Upper lobe of right lung (tissue), 1 donor: ENCODE measurements around the gene MYL9. TPM values are rescaled to one million over a fixed set of nuclear protein-coding genes. Genes with fewer than 3 reads are reported as not detected.

ENCODE experiments used
- ATAC-seq: fragments of 200-7000 bp; cut with Tn5 transposase; one replicate; pipeline ENCODE4 v1.9.1; 2020; ENCODE audit warnings: mild to moderate bottlenecking, moderate library complexity
- DNase-seq: peaks from one replicate; pipeline ENCODE4 v3.0.0-alpha.2; 2020
- H3K27ac ChIP-seq: fragments of 200-600 bp; one replicate; pipeline ENCODE4 v1.8.0; 2022
- H3K27me3 ChIP-seq: fragments of 200-600 bp; one replicate; pipeline ENCODE4 v1.8.0; 2022; ENCODE audit warnings: mild to moderate bottlenecking
- H3K36me3 ChIP-seq: fragments of 200-600 bp; one replicate; pipeline ENCODE4 v1.8.0; 2022
- H3K4me1 ChIP-seq: fragments of 200-600 bp; one replicate; pipeline ENCODE4 v1.8.0; 2022
- H3K4me3 ChIP-seq: fragments of 200-600 bp; one replicate; pipeline ENCODE4 v1.8.0; 2022; ENCODE audit warnings: mild to moderate bottlenecking
- H3K9me3 ChIP-seq: fragments of 200-600 bp; one replicate; pipeline ENCODE4 v1.8.0; 2022
- CTCF ChIP-seq: fragments of 200-600 bp; IDR thresholded peaks from one replicate; pipeline ENCODE4 v1.8.0; 2022; ENCODE audit warnings: antibody characterized with exemption
- intact Hi-C: fragments of 100-400 bp; cut with DNase I; formaldehyde crosslinking; loops from one replicate; pipeline ENCODE4 v1.11.0; 2022
- long read RNA-seq: library from polyadenylated mRNA; unstranded; transcript quantifications from one replicate; pipeline ENCODE4 v2.0.0, GENCODE V29; 2021
- total RNA-seq: library from RNA; stranded (reverse); fragmentation: NEBNext Ultra II Directional; extraction: Animal tissue kit (Norgen Biotek cat#: 25700); gene quantifications from one replicate; pipeline ENCODE4 v1.2.1, GENCODE V29; 2021
- donor health status: DM: no; HTN: yes; CAD: no; lungs with severe emphysema.

Gene MYL9
- 410 TPM for total RNA-seq
- long read RNA-seq, transcript MYL9-201 (4 exons, 2,821 nt): major isoform, 100 of 123 reads
- long read RNA-seq, transcript MYL9-202 (3 exons, 1,024 nt): minor isoform, 5 of 123 reads
- long read RNA-seq, partial matches to known transcripts: 4 of 123 reads
- long read RNA-seq, other reads (novel, unspliced or antisense): 14 of 123 reads

GRCh38 chr20:36541227-36541767, at the start of gene MYL9:
Gene MYL9 (plus strand): TSS chr20:36541519. CDS start chr20:36544885, 3,366 bp downstream.
- Histone ChIP-seq H3K36me3 (peaks cover 12% of the 10 kb centered on the region), H3K4me3 (peak within 1 kb of the TSS; percentile 69), H3K27me3 (no peaks in the 10 kb centered on the region), H3K27ac (peak within 1 kb of the TSS; percentile 78), H3K4me1 (peaks cover 21% of the 10 kb centered on the region), H3K9me3 (no peaks in the 10 kb centered on the region)
- DNase-seq (peak; percentile 95), ATAC-seq (peak; percentile 88)
- intact Hi-C loops: no loop called here
- no peak for TF ChIP-seq CTCF

GRCh38 chr20:36491901-36492617, 49.3 kb upstream of the MYL9 start:
- Histone ChIP-seq H3K27me3 (no peaks in the 10 kb centered on the region), H3K4me3 (no peak overlapping the region), H3K4me1 (peaks cover 34% of the 10 kb centered on the region), H3K36me3 (peaks cover 9% of the 10 kb centered on the region), H3K27ac (peak overlapping the region; percentile 73), H3K9me3 (no peaks in the 10 kb centered on the region)
- no peak for TF ChIP-seq CTCF
- ATAC-seq (peak; percentile 63), DNase-seq (no peak)
- intact Hi-C loops: no loop called here

- H3K36me3 ChIP-seq: peaks cover 21% of the 10 kb centered on the region
- H3K27ac ChIP-seq: peak overlapping the region; percentile 73
- H3K4me1 ChIP-seq: peaks cover 34% of the 10 kb centered on the region
- no peaks in the 10 kb centered on the region for H3K27me3 ChIP-seq
- DNase-seq (no peak), ATAC-seq (peak; percentile 48)
- no peak overlapping the region for H3K4me3 ChIP-seq
- H3K9me3 ChIP-seq: no peaks in the 10 kb centered on the region
- intact Hi-C loops: no loop called here
- peak; percentile 36 for TF ChIP-seq CTCF
These were observed 48.1 kb upstream of the MYL9 start for GRCh38 chr20:36493051-36493800.

GRCh38 chr20:36493801-36494114, 47.6 kb upstream of the MYL9 start:
- peak overlapping the region; percentile 73 for H3K27ac ChIP-seq
- no peaks in the 10 kb centered on the region for H3K27me3 ChIP-seq
- intact Hi-C loops: no loop called here
- no peak for TF ChIP-seq CTCF
- ATAC-seq (no peak), DNase-seq (no peak)
- H3K4me1 ChIP-seq: peaks cover 34% of the 10 kb centered on the region
- H3K9me3 ChIP-seq: no peaks in the 10 kb centered on the region
- H3K36me3 ChIP-seq: peaks cover 26% of the 10 kb centered on the region
- H3K4me3 ChIP-seq: no peak overlapping the region

GRCh38 chr20:36496707-36497669, 44.3 kb upstream of the MYL9 start:
- no peak for TF ChIP-seq CTCF
- DNase-seq: no peak
- intact Hi-C loops: no loop called here
- peaks cover 56% of the 10 kb centered on the region for H3K36me3 ChIP-seq
- H3K4me1 ChIP-seq: peaks cover 23% of the 10 kb centered on the region
- ATAC-seq: no peak
- no peaks in the 10 kb centered on the region for H3K27me3 ChIP-seq
- H3K4me3 ChIP-seq: no peak overlapping the region
- H3K9me3 ChIP-seq: no peaks in the 10 kb centered on the region
- no peak overlapping the region for H3K27ac ChIP-seq
